ENCODE measurements around the gene WDR86.

GRCh38 chr7:151453326-151453791 lies 43.5 kb upstream of the WDR86 start:
- TF ChIP-seq TAF1 (IDR thresholded peaks at IDR 0.05; ENCODE audit: low read depth, low read length) = no peak
- no peak for TF ChIP-seq POLR2A (IDR thresholded peaks at IDR 0.05; ENCODE audit: low read depth, low read length)
- no peak for TF ChIP-seq POLR2AphosphoS5 (IDR thresholded peaks at IDR 0.05; ENCODE audit: low read depth, low read length)
- no peak for TF ChIP-seq PAX5 (IDR thresholded peaks at IDR 0.05; ENCODE audit: insufficient read depth, low read length, severe bottlenecking)
- TF ChIP-seq POU2F2 (IDR thresholded peaks at IDR 0.05; ENCODE audit: low read depth, low read length) = no peak
